ENCODE measurements around the gene PCID2. TPM values are rescaled to one million over a fixed set of nuclear protein-coding genes. Genes with fewer than 3 reads are reported as not detected.

PCID2 gene
- total and polyA plus RNA-seq, 2 of the 13 experiments (the other 11 are each of a cell fraction or from before 2014, with no cell fraction given), result 65.0 to 111 TPM

GRCh38 chr13:113171250-113172125 is 37.0 kb downstream of the PCID2 start:
- peaks cover 39% of the 10 kb centered on the region for H3K4me1 ChIP-seq (ENCODE audit: insufficient read depth, low read length)
- TF ChIP-seq CENPBD1 (CRISPR knock-in tag; IDR thresholded peaks at IDR 0.05; ENCODE audit: borderline replicate concordance, low read depth) (no peak), AGO2 (optimal IDR thresholded peaks at IDR 0.05; ENCODE audit: low read depth, low read length) (peak; percentile 56), ZNF597 (CRISPR knock-in tag; IDR thresholded peaks at IDR 0.05) (no peak)
- intact Hi-C loops (cut with micrococcal nuclease; ENCODE audit: unreplicated experiment) (no loop called here), in situ Hi-C loops (cut with HindIII; ENCODE audit: extremely low pct_ligation_motif_present, low pct_unique_long_range_greater_than_20kb) (no loop called here)
- no peak for ATAC-seq
- no peak for FAIRE-seq
- H3K27ac ChIP-seq (ENCODE audit: extremely low read length, insufficient read depth, low read length), result no peak overlapping the region
- H3K79me2 ChIP-seq (ENCODE audit: insufficient read depth, low read length), result no peaks in the 10 kb centered on the region
- ChIA-PET POLR2A (interaction anchor here (1.1 to 2.3 kb wide), 3 partner anchors 12 to 38 kb away, joined by 3 to 13 read pairs (median 10); partner anchors contain the start of genes CUL4A and PCID2), CTCF (ENCODE audit: low intra/inter-chr PET ratio, low total read pairs) (no interaction called here)
- BruUV-seq (replicated peaks), result no TSS peak
- no peaks in the 10 kb centered on the region for H4K20me1 ChIP-seq (ENCODE audit: insufficient read depth, low read length)
- no peaks in the 10 kb centered on the region for H3K9me3 ChIP-seq (ENCODE audit: low read length)
- no peak overlapping the region for H2AFZ ChIP-seq (ENCODE audit: low read length)
- no peak overlapping the region for H3K4me2 ChIP-seq (ENCODE audit: low read depth, low read length)
- 96% methylated on average over 24 of the region's 34 CpGs for WGBS (ENCODE audit: low lambda C conversion rate)
- no peak overlapping the region for H3K4me3 ChIP-seq (replicated peaks in 1 of 3; ENCODE audit: insufficient read depth in 1 of 3, low read depth in 2 of 3, low read length in 3 of 3)
- no peaks in the 10 kb centered on the region for H3K27me3 ChIP-seq (ENCODE audit: control insufficient read depth in 1 of 2, insufficient read depth in 2 of 2, low read length in 2 of 2)
- no peak for DNase-seq (ENCODE audit: low spot score)
- no peak overlapping the region for H3K9ac ChIP-seq (ENCODE audit: insufficient read depth, low read depth, low read length)
- peaks cover 0 to 35% of the 10 kb centered on the region in 2 experiments; a peak in 4 of 5 replicates for H3K36me3 ChIP-seq (replicated peaks in 1 of 2; ENCODE audit: control insufficient read depth in 1 of 2, insufficient read depth in 2 of 2, low read length in 2 of 2)

GRCh38 chr13:113170511-113170910 is 38.0 kb downstream of the PCID2 start:
- peaks cover 39% of the 10 kb centered on the region for H3K4me1 ChIP-seq (ENCODE audit: insufficient read depth, low read length)
- TF ChIP-seq NR1H2 (CRISPR knock-in tag; IDR thresholded peaks at IDR 0.05; ENCODE audit: borderline replicate concordance, low read depth), result no peak
- TF ChIP-seq, protein P1, sequence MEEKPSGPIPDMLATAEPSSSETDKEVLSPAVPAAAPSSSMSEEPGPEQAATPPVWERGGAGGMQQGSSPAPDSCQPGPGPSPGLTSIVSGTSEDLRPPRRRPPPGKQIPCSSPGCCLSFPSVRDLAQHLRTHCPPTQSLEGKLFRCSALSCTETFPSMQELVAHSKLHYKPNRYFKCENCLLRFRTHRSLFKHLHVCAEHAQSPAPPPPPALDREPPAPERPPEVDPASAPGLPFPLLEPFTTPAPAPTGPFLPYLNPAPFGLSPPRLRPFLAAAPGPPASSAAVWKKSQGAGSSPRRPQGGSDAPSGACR (CRISPR knock-in tag; IDR thresholded peaks at IDR 0.05), result 0 out of 2 replicates have a peak, but pooled peaks have one; percentile 13
- TF ChIP-seq, protein P2, sequence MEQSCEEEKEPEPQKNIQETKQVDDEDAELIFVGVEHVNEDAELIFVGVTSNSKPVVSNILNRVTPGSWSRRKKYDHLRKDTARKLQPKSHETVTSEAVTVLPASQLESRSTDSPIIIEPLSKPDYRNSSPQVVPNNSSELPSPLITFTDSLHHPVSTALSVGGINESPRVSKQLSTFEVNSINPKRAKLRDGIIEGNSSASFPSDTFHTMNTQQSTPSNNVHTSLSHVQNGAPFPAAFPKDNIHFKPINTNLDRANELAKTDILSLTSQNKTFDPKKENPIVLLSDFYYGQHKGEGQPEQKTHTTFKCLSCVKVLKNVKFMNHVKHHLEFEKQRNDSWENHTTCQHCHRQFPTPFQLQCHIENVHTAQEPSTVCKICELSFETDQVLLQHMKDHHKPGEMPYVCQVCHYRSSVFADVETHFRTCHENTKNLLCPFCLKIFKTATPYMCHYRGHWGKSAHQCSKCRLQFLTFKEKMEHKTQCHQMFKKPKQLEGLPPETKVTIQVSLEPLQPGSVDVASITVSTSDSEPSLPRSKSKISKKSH (CRISPR knock-in tag; IDR thresholded peaks at IDR 0.05; ENCODE audit: borderline replicate concordance), result no peak
- TF ChIP-seq TEAD3 (CRISPR knock-in tag; optimal IDR thresholded peaks at IDR 0.05; ENCODE audit: borderline replicate concordance), result peak; percentile 32
- FAIRE-seq, result no peak
- H3K9me3 ChIP-seq (ENCODE audit: low read length), result no peaks in the 10 kb centered on the region
- no peaks in the 10 kb centered on the region for H3K27me3 ChIP-seq (ENCODE audit: control insufficient read depth in 1 of 2, insufficient read depth in 2 of 2, low read length in 2 of 2)
- CTCF ChIA-PET (ENCODE audit: low intra/inter-chr PET ratio, low total read pairs), result no interaction called here
- in situ Hi-C loops (cut with HindIII; ENCODE audit: extremely low pct_ligation_motif_present, low pct_unique_long_range_greater_than_20kb), result no loop called here
- 63% methylated on average over 5 of the region's 5 CpGs for whole genome bisulfite sequencing (ENCODE audit: low lambda C conversion rate)
- peaks cover 0 to 26% of the 10 kb centered on the region in 2 experiments; a peak in 4 of 5 replicates for H3K36me3 ChIP-seq (replicated peaks in 1 of 2; ENCODE audit: control insufficient read depth in 1 of 2, insufficient read depth in 2 of 2, low read length in 2 of 2)
- TSS peak; percentile 48 for BruUV-seq (replicated peaks)
- H3K27ac ChIP-seq (ENCODE audit: extremely low read length, insufficient read depth, low read length), result no peak overlapping the region
- H3K4me3 ChIP-seq (replicated peaks in 1 of 3; ENCODE audit: insufficient read depth in 1 of 3, low read depth in 2 of 3, low read length in 3 of 3), result no peak overlapping the region
- H3K79me2 ChIP-seq (ENCODE audit: insufficient read depth, low read length), result no peaks in the 10 kb centered on the region
- 0 out of 2 replicates have a peak overlapping the region, but pooled peaks have one; percentile 12 for H3K9ac ChIP-seq (ENCODE audit: insufficient read depth, low read depth, low read length)
- DNase-seq (ENCODE audit: low spot score), result no peak
- peak overlapping the region; percentile 78 for H3K4me2 ChIP-seq (ENCODE audit: low read depth, low read length)
- intact Hi-C loops (cut with micrococcal nuclease; ENCODE audit: unreplicated experiment), result no loop called here
- no peak for ATAC-seq
- no peaks in the 10 kb centered on the region for H4K20me1 ChIP-seq (ENCODE audit: insufficient read depth, low read length)
- no peak overlapping the region for H2AFZ ChIP-seq (ENCODE audit: low read length)
- POLR2A ChIA-PET, result interaction anchor here (1.2 to 2.3 kb wide), 8 partner anchors 9 to 48 kb away, joined by 3 to 13 read pairs (median 10); partner anchors contain the start of genes CUL4A, F10, PCID2 and PROZ

Measured in HepG2 (cell line).